Lung microvascular endothelial cell (primary cell): ENCODE results near the gene DIS3L2. TPM values are rescaled to one million over a fixed set of nuclear protein-coding genes. Genes with fewer than 3 reads are reported as not detected.
"Not testable (repeated sequence)": the region's sequence is repeated elsewhere in the genome, so short reads cannot be mapped to it uniquely, and the experiment has no call there.

ENCODE experiments used
- DNase-seq, 2 donors: peaks; one replicate each; pipeline versions ENCODE4 v3.0.0 to v3.0.0-alpha.2; 2010; ENCODE audit warnings: low read depth in 2 of 2
- total RNA-seq: library from RNA; depleted of rRNA; stranded (reverse); fragments of >200 nt; gene quantifications from 2 replicates; pipeline ENCODE4 v1.2.1, GENCODE V29; 2014

Gene DIS3L2
- total RNA-seq, 1 donor from 2014 or later: 14.1 TPM

GRCh38 chr2:232292395-232293154 lies 331.1 kb downstream of the DIS3L2 start:
- peak; percentile 56 to 72 for DNase-seq

DNA sequence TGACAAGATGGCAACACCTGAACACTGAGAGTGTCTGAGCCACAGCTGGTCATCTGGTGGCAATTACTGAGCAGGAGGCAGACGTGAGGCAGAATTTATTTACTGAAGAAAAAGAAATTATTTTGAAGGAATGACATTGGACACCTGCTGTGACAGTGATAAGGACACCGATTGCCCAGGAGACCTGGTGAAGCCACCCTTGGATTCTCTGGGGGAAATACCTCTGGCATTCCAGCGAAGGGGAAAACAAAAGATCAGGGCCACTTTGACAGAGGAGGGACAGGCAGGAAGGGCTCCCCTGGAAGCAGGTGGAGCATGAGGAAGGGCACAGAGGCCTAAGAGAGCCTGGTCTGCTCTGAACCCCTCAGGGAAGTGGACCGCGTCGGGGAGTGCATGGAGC lies 331.7 kb downstream of the DIS3L2 start:
- no peak for DNase-seq

DNA sequence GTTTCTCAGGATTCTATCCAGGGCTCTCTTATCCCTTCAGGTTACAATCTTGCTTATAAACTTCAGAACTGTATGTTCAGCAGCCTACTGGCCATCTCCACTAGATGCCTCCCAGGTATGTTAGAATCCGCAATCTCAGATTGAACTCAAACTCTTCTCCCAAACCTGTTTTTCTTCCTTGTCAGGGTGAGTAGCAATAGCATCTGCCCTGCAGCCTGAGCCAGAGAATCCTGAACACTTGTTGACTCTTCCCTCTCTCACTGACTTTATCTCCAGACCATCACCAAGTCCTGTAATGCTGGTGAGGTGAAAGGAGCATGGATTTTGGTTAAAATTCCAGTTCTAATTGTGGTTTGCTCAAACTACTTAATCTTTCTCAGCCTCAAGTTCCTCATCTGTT lies 334.5 kb downstream of the DIS3L2 start:
- DNase-seq: no peak

- no peak for DNase-seq
Measured at GRCh38 chr2:232296776-232297525, 335.4 kb downstream of the DIS3L2 start.

GRCh38 chr2:232299084-232299483 lies 337.6 kb downstream of the DIS3L2 start:
- DNase-seq: no peak

DNA sequence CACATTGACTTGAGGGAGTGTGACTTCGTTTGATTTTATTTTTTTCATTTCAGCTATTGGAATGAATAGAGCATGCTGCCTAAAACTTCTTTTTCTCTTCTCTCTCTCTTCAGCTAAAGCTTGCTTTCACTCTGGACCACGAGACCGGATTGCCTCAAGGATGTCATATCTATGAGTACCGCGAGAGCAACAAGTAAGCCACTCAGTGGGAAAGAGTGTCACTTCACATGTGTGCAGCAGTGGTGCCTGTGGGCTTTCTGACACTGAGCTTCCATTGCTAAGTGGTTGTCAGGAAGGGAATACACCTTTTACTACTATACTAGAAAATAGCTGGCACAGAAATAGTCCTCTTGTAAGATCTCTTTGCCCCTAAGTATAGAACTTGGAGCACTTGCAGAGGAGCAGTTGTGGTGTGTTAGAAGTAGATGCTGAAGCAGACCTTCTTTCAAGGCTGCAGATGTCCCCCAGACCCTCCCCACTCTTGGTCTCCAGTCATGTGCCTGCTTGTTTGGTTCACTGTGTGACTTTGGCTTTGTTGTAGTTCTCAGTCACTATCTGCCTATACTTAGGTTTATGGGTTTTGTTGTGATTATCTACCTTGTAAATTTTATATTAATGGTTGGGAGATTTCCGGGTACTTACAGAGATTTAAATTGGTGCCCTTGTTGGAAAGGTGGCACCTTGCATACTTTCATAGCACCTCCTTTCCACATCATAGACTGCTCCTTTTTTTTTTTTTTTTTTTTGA lies 338.6 kb downstream of the DIS3L2 start:
- DNase-seq: no peak

GRCh38 chr2:232300894-232301387 lies 339.4 kb downstream of the DIS3L2 start:
- DNase-seq: peak; percentile 44 to 56

DNA sequence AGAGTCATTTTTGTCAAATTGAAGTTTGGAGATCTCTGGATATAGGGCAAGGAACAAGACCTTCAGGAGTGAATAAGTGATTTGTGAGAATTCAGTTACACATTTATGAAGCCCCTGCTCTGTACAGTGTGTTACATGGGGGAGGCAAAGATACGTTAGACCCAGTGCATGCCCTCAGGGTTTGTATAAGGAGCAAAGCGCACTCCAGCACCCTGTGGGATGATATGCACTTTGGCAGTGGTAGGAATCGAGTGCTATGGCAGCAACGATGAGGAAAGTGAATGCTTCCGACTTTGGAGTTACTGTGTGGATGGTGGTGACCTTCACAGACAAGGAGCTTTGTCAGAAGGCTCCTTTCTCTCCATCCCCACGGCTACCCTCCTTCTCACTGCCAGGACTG lies 342.7 kb downstream of the DIS3L2 start:
- no peak for DNase-seq

DNA sequence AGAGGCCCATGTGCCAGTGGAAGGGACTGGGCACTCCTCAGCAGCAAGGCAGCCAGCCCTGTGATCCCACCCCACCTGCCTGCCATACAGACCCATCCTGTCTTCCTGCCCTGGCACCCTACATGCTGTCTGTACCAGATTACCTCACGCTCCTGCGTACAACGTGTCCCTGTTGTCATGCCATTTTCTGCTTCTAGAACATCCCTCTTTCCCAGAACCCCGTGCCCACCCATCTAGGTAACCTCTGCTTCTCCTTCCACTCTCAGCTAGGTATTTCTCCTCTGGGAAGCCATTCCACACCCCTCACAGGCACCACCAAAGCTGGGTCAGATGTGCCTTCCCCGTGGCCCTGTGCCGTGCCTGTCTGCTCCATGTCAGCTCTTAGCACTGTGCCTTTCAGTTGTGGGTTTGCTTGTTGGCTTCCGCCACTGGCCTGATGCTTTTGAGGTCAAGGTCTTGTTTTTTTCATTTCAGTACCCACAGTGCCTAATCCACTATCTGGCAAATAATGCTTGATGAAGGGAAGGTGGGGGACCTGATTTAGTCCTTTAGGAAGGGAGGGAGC lies 345.3 kb downstream of the DIS3L2 start:
- DNase-seq: no peak

DNA sequence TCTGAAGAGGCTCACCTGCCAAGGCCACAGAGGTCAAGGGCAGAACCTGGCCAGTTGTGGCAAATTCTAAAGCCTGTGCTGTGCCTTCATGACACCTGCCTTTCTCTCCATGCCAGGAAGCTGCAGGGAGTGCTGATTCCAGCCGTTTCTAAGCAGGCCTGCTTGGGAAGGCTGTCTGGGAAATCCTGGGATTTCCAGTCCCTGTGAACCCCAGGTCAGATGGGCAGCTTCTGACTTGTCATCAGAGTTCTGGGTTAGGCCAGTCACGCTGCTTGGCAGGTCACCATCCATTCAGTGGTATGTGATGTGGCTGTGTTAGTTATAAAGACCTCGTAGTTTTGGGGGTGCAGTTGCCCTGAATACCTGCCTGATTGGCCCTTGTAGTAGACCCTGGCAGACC lies 346.3 kb downstream of the DIS3L2 start:
- no peak for DNase-seq

- no peak for DNase-seq
Measured at GRCh38 chr2:232308986-232309385, 347.5 kb downstream of the DIS3L2 start.

- no peak for DNase-seq
Measured at GRCh38 chr2:232309592-232309991, 348.1 kb downstream of the DIS3L2 start.

GRCh38 chr2:232310121-232310520 lies 348.6 kb downstream of the DIS3L2 start:
- DNase-seq: no peak

DNA sequence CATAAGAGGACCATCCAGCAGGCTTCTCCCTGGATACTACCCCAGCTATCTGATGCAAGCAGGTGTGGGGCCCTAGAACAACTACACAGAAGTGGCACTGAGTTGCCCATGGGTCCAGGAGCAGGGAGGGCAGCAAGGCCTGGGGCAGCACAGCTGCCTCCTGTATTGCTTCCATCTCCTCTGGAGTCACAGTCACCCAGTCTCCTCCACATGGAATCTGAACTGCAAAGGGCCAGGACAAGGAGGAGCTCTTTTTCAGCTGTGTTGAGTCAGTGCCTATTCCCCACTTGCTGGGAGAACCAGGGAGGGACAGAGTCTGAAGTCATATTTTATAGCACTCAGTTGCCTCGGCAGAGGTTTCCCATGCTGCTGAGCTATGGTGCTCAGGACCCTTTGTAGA lies 349.2 kb downstream of the DIS3L2 start:
- no peak for DNase-seq

DNA sequence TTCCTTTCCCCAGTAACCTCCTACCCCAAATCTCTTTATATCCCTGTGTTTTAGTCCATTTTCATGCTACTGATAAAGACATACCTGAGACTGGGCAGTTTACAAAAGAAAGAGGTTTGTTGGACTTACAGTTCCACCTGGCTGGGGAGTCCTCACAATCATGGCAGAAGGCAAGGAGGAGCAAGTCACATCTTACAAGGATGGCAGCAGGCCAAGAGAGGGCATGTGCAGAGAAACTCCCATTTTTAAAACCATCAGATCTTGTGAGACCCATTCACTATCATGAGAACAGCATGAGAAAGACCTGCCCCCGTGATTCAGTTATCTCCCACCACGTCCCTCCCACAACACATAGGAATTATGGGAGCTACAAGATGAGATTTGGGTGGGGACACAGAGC lies 352.1 kb downstream of the DIS3L2 start:
- DNase-seq: not testable (repeated sequence)

- DNase-seq: peak; percentile 78 to 87
Measured at GRCh38 chr2:232315049-232315922, 353.8 kb downstream of the DIS3L2 start.

DNA sequence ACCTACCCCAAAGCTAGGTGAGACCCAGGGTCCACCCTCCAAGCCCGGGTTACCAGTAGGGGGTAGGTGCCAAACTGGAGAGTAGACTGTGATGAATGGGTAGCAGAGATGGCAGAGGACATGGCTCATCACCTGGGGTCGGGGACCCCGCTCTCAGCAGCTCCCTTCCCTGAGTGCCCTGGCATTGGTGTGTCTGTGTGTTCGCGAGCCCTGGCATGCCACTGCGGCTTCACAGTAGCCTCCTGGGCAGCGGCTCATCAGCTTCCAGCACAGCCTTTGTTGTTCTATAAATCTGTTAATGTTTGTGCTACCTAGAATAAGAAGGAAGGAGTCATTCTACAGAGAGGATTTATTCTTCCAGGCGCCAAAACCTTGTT lies 354.4 kb downstream of the DIS3L2 start:
- DNase-seq: peak in 1 of 2 donors; percentile 30

GRCh38 chr2:232316461-232317330 lies 355.2 kb downstream of the DIS3L2 start:
- DNase-seq: peak; percentile 32 to 39

DNA sequence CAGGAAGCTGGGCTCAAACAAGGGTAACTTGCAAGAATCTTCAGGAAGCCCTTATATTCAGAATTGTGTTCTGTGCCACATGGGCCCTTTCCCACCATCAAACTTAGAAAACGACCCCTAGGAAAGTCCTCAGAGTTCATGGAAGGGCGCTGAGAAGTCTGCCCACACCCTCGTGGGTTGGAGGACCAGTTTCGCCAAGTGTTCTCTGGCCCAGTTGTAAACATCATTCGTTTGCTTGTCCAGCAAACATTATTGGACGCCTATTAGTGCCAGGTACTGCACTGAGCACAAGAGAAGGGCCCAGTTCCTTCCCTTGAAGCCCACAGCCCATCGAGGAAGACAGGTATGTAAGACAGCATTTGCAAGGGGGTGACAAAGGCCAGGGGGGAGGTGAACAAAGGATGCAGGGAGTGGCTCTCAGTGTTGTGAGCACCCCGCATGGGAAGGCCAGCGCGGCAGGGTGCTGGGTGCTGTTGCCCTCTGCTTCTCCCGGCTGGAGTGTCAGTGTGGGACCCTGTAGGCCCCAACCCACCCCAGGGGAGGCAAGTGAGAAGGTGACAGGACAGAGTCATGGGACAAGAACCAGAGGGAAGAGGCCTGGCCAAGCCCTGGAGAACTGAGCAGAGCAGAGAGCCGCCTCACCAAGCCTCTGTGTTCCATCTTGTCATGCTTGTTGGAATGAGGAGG lies 356.8 kb downstream of the DIS3L2 start:
- DNase-seq: no peak
